ENCODE data around the gene SLC1A4. TPM values are rescaled to one million over a fixed set of nuclear protein-coding genes. Genes with fewer than 3 reads are reported as not detected.

The SLC1A4 gene
- total RNA-seq, 3 donors from 2014 or later, result 8.2 to 14.7 (median 8.4) TPM

- no peak for TF ChIP-seq CTCF (IDR thresholded peaks at IDR 0.05)
- ATAC-seq (no peak), DNase-seq (no peak)
- no peak overlapping the region for H3K4me3 ChIP-seq
- no peaks in the 10 kb centered on the region for H3K4me1 ChIP-seq (ENCODE audit: low read depth)
- H3K9me3 ChIP-seq, result no peaks in the 10 kb centered on the region
- no peaks in the 10 kb centered on the region for H3K36me3 ChIP-seq (ENCODE audit: low read depth)
- intact Hi-C loops (cut with DNase I, micrococcal nuclease), result no loop called here
Observed at GRCh38 chr2:64976276-64976675, 12.9 kb upstream of the SLC1A4 start.

GRCh38 chr2:64978514-64979268 lies 10.5 kb upstream of the SLC1A4 start:
- no peak for DNase-seq

GRCh38 chr2:64979744-64980143 lies 9.5 kb upstream of the SLC1A4 start:
- H3K4me1 ChIP-seq (ENCODE audit: low read depth), result no peaks in the 10 kb centered on the region
- no peak for TF ChIP-seq CTCF (IDR thresholded peaks at IDR 0.05)
- no peak for DNase-seq
- no peak overlapping the region for H3K4me3 ChIP-seq
- H3K9me3 ChIP-seq, result no peaks in the 10 kb centered on the region
- no peak for ATAC-seq
- H3K36me3 ChIP-seq (ENCODE audit: low read depth), result no peaks in the 10 kb centered on the region
- intact Hi-C loops (cut with DNase I, micrococcal nuclease), result no loop called here

More at GRCh38 chr2:64978514-64979268, 10.5 kb upstream of the SLC1A4 start:
- no peaks in the 10 kb centered on the region for H3K36me3 ChIP-seq (ENCODE audit: low read depth)
- no peak overlapping the region for H3K4me3 ChIP-seq
- peak; percentile 53 for ATAC-seq
- TF ChIP-seq CTCF (IDR thresholded peaks at IDR 0.05), result no peak
- no peaks in the 10 kb centered on the region for H3K4me1 ChIP-seq (ENCODE audit: low read depth)
- intact Hi-C loops (cut with DNase I, micrococcal nuclease), result no loop called here
- no peaks in the 10 kb centered on the region for H3K9me3 ChIP-seq

GRCh38 chr2:64980183-64980582 lies 9.0 kb upstream of the SLC1A4 start:
- TF ChIP-seq CTCF (IDR thresholded peaks at IDR 0.05), result no peak
- intact Hi-C loops (cut with DNase I, micrococcal nuclease), result no loop called here
- Histone ChIP-seq H3K4me1 (ENCODE audit: low read depth) (no peaks in the 10 kb centered on the region), H3K9me3 (no peaks in the 10 kb centered on the region), H3K36me3 (ENCODE audit: low read depth) (no peaks in the 10 kb centered on the region), H3K4me3 (no peak overlapping the region)
- DNase-seq, result no peak
- no peak for ATAC-seq

- ATAC-seq (no peak), DNase-seq (no peak)
- no peak overlapping the region for H3K4me3 ChIP-seq
- TF ChIP-seq CTCF (IDR thresholded peaks at IDR 0.05), result no peak
- no peaks in the 10 kb centered on the region for H3K4me1 ChIP-seq (ENCODE audit: low read depth)
- H3K9me3 ChIP-seq, result no peaks in the 10 kb centered on the region
- H3K36me3 ChIP-seq (ENCODE audit: low read depth), result no peaks in the 10 kb centered on the region
- intact Hi-C loops (cut with DNase I, micrococcal nuclease), result no loop called here
Observed at GRCh38 chr2:64982311-64982857, 6.8 kb upstream of the SLC1A4 start.

Data from mucosa of descending colon (tissue), 3 donors.